Erythroblast (primary cell): Measurements from ENCODE around the gene NFIX.

Experiments
- GATA1 ChIP-seq: IDR thresholded peaks from 2 replicates; pipeline ENCODE4 v1.6.1; 2011; ENCODE audit warnings: low read depth, mild to moderate bottlenecking, control low read depth, low read length, moderate library complexity
- POLR2A ChIP-seq: IDR thresholded peaks from 2 replicates; pipeline ENCODE4 v1.6.1; 2011; ENCODE audit warnings: mild to moderate bottlenecking, low read length

DNA sequence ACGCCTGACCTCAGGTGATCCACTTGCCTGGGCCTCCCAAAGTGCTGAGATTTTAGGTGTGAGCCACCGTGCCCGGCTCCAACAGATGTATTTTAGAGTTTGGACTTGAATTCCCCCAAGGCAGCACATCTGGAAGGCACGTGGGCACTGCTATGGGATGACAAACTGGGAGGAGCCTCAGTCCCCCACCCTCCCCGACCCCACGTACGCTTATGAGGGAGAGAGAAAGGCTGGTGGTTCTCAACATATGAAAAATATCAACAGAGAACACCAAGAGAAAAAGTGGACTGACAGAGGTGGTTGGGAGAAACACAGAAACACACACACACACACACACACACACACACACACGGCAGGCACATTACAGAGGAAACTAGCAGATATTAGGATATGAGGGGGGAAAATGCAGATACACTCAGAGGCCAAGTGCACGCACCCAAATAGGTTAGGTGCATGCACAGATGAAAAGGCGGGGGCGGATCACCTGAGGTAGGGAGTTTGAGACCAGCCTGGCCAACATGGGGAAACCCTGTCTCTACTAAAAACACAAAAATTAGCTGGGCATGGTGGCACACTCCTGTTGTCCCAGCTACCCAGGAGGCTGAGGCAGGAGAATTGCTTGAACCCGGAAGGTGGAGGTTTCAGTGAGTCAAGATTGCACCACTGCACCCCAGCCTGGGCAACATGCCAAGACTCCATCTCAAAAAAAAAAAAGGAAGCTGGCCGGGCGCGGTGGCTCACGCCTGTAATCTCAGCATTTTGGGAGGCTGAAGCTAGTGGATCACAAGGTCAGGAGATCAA is 151.7 kb downstream of the NFIX start:
- TF ChIP-seq POLR2A (no peak), GATA1 (no peak)
